ENCODE measurements around the gene ANGPT4.
A peak's percentile ranks its signal among the peaks of the same experiment; 100 is the strongest.
"Not testable (repeated sequence)": the region's sequence is repeated elsewhere in the genome, so short reads cannot be mapped to it uniquely, and the experiment has no call there.

ANGPT4 gene

GRCh38 chr20:858011-858410, 58.1 kb downstream of the ANGPT4 start:
- TF ChIP-seq CTCF (conservative IDR thresholded peaks at IDR 0.05; ENCODE audit: low read depth, low read length): no peak
- DNase-seq (ENCODE audit: low read depth): no peak
- no peak overlapping the region for H3K4me3 ChIP-seq (ENCODE audit: low read length)

DNA sequence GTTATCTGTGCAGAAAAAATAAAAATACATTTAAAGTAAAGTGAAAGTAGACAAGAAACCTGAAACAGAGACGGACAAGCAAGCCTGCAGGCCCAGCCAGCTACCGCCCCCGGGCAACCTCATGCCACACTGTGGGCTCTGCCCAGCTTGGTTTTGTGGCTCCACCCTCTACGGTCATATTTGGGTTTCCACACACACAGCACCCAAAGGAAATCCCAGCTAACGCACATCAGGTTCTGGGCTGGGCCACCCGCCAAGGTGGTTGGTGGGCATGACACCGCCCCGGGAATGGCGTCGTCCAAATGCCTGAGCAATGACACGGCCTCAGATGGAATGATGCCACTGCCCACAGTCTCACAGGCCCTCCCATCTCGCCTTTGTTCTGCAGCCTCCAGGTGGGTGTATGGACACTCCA, 59.8 kb downstream of the ANGPT4 start:
- peak; percentile 45 for DNase-seq (ENCODE audit: low read depth)
- no peak overlapping the region for H3K4me3 ChIP-seq (ENCODE audit: low read length)
- no peak for TF ChIP-seq CTCF (conservative IDR thresholded peaks at IDR 0.05; ENCODE audit: low read depth, low read length)

DNA sequence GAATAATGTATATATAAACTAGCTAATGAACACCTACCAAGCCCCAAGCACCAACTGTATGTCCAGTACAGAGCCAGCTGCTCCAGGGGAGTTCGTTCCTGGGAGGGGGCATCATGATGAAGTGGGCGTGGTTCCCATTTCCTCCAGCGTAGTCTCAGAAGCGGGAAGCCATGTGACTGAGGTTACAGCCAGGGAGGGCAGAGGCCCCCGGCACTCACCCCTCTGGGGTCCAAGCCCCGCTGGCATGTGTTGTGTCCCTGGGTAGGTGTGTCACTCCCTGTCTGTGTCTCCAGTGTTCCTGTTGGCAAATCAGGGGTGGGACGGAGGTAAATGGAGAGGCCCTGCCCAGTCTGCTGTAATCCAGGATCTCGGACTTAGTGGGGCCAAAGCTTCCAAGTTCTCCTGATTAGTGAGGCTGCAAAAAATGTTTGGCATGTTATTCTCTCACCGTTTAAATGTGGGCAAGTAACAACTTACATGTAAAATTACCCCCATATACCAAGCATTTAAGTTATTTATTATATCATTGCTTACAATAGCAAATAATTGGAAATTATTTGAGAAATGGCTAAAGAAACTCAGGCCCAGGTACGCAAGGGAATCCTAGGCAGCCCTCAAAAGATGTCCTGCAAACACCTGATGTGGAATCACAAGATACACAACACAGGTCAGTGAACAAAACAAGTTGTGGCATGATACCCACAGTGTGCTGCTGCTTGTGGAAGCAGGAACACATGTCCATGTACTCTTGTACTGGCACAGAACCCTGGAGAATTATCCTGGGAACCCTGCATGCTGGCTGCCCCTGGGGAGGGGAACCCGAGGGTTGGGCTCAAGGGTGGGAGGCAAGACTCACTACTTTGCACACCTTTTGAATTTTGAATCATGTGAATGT, 60.4 kb downstream of the ANGPT4 start:
- H3K4me3 ChIP-seq (ENCODE audit: low read length): peak overlapping the region; percentile 9
- DNase-seq (ENCODE audit: low read depth): no peak
- TF ChIP-seq CTCF (conservative IDR thresholded peaks at IDR 0.05; ENCODE audit: low read depth, low read length): no peak

- no peak overlapping the region for H3K4me3 ChIP-seq (ENCODE audit: low read length)
- TF ChIP-seq CTCF (conservative IDR thresholded peaks at IDR 0.05; ENCODE audit: low read depth, low read length): no peak
- no peak for DNase-seq (ENCODE audit: low read depth)
These were observed 61.5 kb downstream of the ANGPT4 start for GRCh38 chr20:854601-855000.

DNA sequence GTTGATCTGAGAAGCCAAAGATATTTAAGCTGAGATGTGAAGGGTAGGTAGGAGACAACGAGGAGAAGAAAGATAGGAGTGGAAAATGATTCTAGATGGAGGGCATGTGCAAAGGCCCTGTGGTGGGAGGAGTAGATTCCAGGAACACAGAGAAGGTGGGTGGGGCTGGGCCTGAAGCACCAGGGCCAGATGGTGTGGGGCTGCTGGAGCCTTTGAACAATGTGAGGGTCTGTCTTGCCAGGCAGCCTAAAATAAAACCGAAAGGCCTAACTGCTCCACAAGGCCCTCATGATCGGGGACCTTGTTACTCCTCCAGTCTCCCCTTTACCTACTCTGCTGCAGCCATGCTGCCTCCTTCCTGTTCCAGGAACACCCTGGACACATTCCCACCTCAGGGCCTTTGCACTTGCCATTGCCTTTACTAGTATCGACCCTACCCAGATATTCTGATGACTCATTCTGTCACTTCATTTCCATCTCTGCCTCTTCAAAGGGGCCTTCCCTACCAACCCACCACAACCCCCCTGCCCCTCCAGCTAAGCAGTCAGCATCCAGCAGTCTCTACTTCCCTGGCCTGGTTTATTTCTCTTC, 62.6 kb downstream of the ANGPT4 start:
- no peak for DNase-seq (ENCODE audit: low read depth)
- H3K4me3 ChIP-seq (ENCODE audit: low read length): no peak overlapping the region
- TF ChIP-seq CTCF (conservative IDR thresholded peaks at IDR 0.05; ENCODE audit: low read depth, low read length): no peak

DNA sequence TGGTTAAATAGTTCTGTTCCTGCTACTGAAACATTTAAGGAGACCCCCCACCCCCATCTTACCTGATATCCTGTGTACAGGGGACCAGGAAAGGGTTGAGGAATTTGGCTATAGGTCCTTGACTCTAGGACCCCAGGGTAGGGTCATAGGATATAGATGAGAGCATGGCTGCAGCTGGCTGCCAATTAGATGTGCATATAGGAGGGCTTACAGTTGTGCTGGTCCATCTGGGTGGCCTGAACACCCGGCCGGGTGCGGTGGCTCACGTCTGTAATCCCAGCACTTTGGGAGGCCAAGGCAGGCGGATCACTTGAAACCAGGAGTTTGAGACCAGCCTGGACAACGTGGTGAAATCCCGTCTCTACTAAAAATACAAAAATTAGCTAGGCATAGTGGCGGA, 67.4 kb downstream of the ANGPT4 start:
- DNase-seq (ENCODE audit: low read depth); H3K4me3 ChIP-seq (ENCODE audit: low read length): not testable (repeated sequence)

DNA sequence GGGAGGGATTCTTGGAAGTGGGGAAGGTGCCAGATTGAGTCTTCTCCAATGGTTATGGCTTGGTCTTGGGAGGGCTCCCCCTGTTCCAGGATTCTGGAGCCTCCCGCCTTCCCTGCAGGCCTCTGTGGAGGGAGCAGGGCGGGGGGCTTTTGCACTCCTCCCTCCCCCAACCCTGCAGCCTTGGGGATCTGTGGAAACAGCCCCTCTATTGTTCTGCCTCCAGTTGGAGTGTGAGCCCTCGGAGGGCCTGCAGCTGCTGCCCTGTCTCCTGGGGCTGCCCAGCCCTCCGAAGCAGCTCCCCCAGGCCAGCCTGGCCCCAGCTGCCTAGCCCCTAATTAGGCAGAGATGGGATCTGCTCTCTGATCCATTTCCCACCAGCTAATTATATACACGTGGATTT, 67.9 kb downstream of the ANGPT4 start:
- no peak overlapping the region for H3K4me3 ChIP-seq (ENCODE audit: low read length)
- no peak for DNase-seq (ENCODE audit: low read depth)
- no peak for TF ChIP-seq CTCF (conservative IDR thresholded peaks at IDR 0.05; ENCODE audit: low read depth, low read length)
